KOPT-K1 (cell line): ENCODE measurements around the gene CCDC68.
"Not testable (repeated sequence)": the region's sequence is repeated elsewhere in the genome, so short reads cannot be mapped to it uniquely, and the experiment has no call there.

Experiments used
- H3K27ac ChIP-seq: fragments of 200-600 bp; sonication (generic); 2 replicates; pipeline ENCODE4 v1.5.1; 2016; ENCODE audit warnings: antibody characterized with exemption, mild to moderate bottlenecking, low read depth, low read length; ENCODE audit not compliant: poor library complexity, severe bottlenecking
- H3K36me3 ChIP-seq: fragments of 200-600 bp; sonication (generic); 2 replicates; pipeline ENCODE4 v1.5.1; 2017; ENCODE audit warnings: antibody characterized with exemption, mild to moderate bottlenecking, low read length, moderate library complexity; ENCODE audit not compliant: insufficient read depth
- H3K9me3 ChIP-seq: fragments of 200-600 bp; sonication (generic); 2 replicates; pipeline ENCODE4 v1.5.1; 2017; ENCODE audit warnings: antibody characterized with exemption, low read length, mild to moderate bottlenecking; ENCODE audit not compliant: insufficient read depth, poor library complexity, severe bottlenecking

The CCDC68 gene

GRCh38 chr18:54973046-54973445 is 13.8 kb upstream of the CCDC68 start:
- Histone ChIP-seq H3K27ac (no peak overlapping the region), H3K36me3 (no peaks in the 10 kb centered on the region), H3K9me3 (no peaks in the 10 kb centered on the region)

- H3K27ac ChIP-seq: no peak overlapping the region
- H3K36me3 ChIP-seq: no peaks in the 10 kb centered on the region
- H3K9me3 ChIP-seq: no peaks in the 10 kb centered on the region
Observed at GRCh38 chr18:54968807-54969206, 9.5 kb upstream of the CCDC68 start.

GRCh38 chr18:54968237-54968636 is 9.0 kb upstream of the CCDC68 start:
- not testable (repeated sequence) for H3K36me3 ChIP-seq, H3K27ac ChIP-seq, H3K9me3 ChIP-seq

GRCh38 chr18:54967786-54968185 is 8.5 kb upstream of the CCDC68 start:
- Histone ChIP-seq H3K27ac (no peak overlapping the region), H3K9me3 (no peaks in the 10 kb centered on the region), H3K36me3 (no peaks in the 10 kb centered on the region)

- H3K27ac ChIP-seq: no peak overlapping the region
- H3K9me3 ChIP-seq: no peaks in the 10 kb centered on the region
- no peaks in the 10 kb centered on the region for H3K36me3 ChIP-seq
Observed at GRCh38 chr18:54964741-54965140, 5.5 kb upstream of the CCDC68 start.

GRCh38 chr18:54962919-54963645 is 3.8 kb upstream of the CCDC68 start:
- Histone ChIP-seq H3K9me3 (no peaks in the 10 kb centered on the region), H3K27ac (no peak overlapping the region), H3K36me3 (no peaks in the 10 kb centered on the region)

- H3K27ac ChIP-seq: no peak overlapping the region
- no peaks in the 10 kb centered on the region for H3K9me3 ChIP-seq
- no peaks in the 10 kb centered on the region for H3K36me3 ChIP-seq
Observed at GRCh38 chr18:54961868-54962267, 2.6 kb upstream of the CCDC68 start.

GRCh38 chr18:54961016-54961423 is 1.8 kb upstream of the CCDC68 start:
- Histone ChIP-seq H3K27ac (no peak overlapping the region), H3K9me3 (no peaks in the 10 kb centered on the region), H3K36me3 (no peaks in the 10 kb centered on the region)

- Histone ChIP-seq H3K9me3 (no peaks in the 10 kb centered on the region), H3K36me3 (no peaks in the 10 kb centered on the region), H3K27ac (no peak overlapping the region)
Observed at GRCh38 chr18:54960197-54960596, 936 bp upstream of the CCDC68 start.

GRCh38 chr18:54957996-54958395 is 1.3 kb downstream of the CCDC68 start:
- H3K36me3 ChIP-seq: no peaks in the 10 kb centered on the region
- H3K9me3 ChIP-seq: no peaks in the 10 kb centered on the region
- H3K27ac ChIP-seq: no peak overlapping the region

- Histone ChIP-seq H3K27ac (no peak overlapping the region), H3K9me3 (no peaks in the 10 kb centered on the region), H3K36me3 (no peaks in the 10 kb centered on the region)
Observed at GRCh38 chr18:54957296-54957832, 1.9 kb downstream of the CCDC68 start.

- Histone ChIP-seq H3K36me3 (no peaks in the 10 kb centered on the region), H3K9me3 (no peaks in the 10 kb centered on the region), H3K27ac (no peak overlapping the region)
Observed at GRCh38 chr18:54956506-54956905, 2.8 kb downstream of the CCDC68 start.

- Histone ChIP-seq H3K36me3 (no peaks in the 10 kb centered on the region), H3K9me3 (no peaks in the 10 kb centered on the region), H3K27ac (no peak overlapping the region)
Observed at GRCh38 chr18:54952026-54952425, 7.2 kb downstream of the CCDC68 start.

GRCh38 chr18:54950221-54950620 is 9.0 kb downstream of the CCDC68 start:
- Histone ChIP-seq H3K27ac (no peak overlapping the region), H3K36me3 (no peaks in the 10 kb centered on the region), H3K9me3 (no peaks in the 10 kb centered on the region)

- Histone ChIP-seq H3K9me3 (no peaks in the 10 kb centered on the region), H3K27ac (no peak overlapping the region), H3K36me3 (no peaks in the 10 kb centered on the region)
Observed at GRCh38 chr18:54949588-54949987, 9.7 kb downstream of the CCDC68 start.

- no peak overlapping the region for H3K27ac ChIP-seq
- no peaks in the 10 kb centered on the region for H3K36me3 ChIP-seq
- no peaks in the 10 kb centered on the region for H3K9me3 ChIP-seq
Observed at GRCh38 chr18:54948350-54948837, 10.9 kb downstream of the CCDC68 start.
